ENCODE results near the gene NUDT16L1. TPM values are rescaled to one million over a fixed set of nuclear protein-coding genes. Genes with fewer than 3 reads are reported as not detected.

NUDT16L1 gene
- total RNA-seq, 6 donors from 2014 or later: 14.9 to 66.0 (median 34.1) TPM

- DNase-seq: peak in 1 of 2 donors; percentile 63
- H3K36me3 ChIP-seq: peaks cover 6 to 82% (median 59%) of the 10 kb centered on the region in 4 donors
- no peaks in the 10 kb centered on the region for H3K9me3 ChIP-seq
- H3K4me1 ChIP-seq: peaks cover 27 to 65% (median 48%) of the 10 kb centered on the region in 4 donors
- no peak overlapping the region for H3K4me3 ChIP-seq
- H3K27me3 ChIP-seq: no peaks in the 10 kb centered on the region
- H3K27ac ChIP-seq: peak overlapping the region in 2 of 4 donors; percentile 13 to 89
- 90 to 94% methylated on average over 16 to 24 of the region's 25 CpGs for WGBS, 2 donors
- TF ChIP-seq POLR2A (IDR thresholded peaks at IDR 0.05) (no peak), POLR2AphosphoS5 (IDR thresholded peaks at IDR 0.05) (no peak), EP300 (IDR thresholded peaks at IDR 0.05) (no peak)
- TF ChIP-seq, protein P1, sequence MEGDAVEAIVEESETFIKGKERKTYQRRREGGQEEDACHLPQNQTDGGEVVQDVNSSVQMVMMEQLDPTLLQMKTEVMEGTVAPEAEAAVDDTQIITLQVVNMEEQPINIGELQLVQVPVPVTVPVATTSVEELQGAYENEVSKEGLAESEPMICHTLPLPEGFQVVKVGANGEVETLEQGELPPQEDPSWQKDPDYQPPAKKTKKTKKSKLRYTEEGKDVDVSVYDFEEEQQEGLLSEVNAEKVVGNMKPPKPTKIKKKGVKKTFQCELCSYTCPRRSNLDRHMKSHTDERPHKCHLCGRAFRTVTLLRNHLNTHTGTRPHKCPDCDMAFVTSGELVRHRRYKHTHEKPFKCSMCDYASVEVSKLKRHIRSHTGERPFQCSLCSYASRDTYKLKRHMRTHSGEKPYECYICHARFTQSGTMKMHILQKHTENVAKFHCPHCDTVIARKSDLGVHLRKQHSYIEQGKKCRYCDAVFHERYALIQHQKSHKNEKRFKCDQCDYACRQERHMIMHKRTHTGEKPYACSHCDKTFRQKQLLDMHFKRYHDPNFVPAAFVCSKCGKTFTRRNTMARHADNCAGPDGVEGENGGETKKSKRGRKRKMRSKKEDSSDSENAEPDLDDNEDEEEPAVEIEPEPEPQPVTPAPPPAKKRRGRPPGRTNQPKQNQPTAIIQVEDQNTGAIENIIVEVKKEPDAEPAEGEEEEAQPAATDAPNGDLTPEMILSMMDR (IDR thresholded peaks at IDR 0.05): no peak
- no peak for ATAC-seq (ENCODE audit: low FRiP score in 2 of 2)
Measured at GRCh38 chr16:4656695-4657686, 36.4 kb upstream of the NUDT16L1 start.

DNA sequence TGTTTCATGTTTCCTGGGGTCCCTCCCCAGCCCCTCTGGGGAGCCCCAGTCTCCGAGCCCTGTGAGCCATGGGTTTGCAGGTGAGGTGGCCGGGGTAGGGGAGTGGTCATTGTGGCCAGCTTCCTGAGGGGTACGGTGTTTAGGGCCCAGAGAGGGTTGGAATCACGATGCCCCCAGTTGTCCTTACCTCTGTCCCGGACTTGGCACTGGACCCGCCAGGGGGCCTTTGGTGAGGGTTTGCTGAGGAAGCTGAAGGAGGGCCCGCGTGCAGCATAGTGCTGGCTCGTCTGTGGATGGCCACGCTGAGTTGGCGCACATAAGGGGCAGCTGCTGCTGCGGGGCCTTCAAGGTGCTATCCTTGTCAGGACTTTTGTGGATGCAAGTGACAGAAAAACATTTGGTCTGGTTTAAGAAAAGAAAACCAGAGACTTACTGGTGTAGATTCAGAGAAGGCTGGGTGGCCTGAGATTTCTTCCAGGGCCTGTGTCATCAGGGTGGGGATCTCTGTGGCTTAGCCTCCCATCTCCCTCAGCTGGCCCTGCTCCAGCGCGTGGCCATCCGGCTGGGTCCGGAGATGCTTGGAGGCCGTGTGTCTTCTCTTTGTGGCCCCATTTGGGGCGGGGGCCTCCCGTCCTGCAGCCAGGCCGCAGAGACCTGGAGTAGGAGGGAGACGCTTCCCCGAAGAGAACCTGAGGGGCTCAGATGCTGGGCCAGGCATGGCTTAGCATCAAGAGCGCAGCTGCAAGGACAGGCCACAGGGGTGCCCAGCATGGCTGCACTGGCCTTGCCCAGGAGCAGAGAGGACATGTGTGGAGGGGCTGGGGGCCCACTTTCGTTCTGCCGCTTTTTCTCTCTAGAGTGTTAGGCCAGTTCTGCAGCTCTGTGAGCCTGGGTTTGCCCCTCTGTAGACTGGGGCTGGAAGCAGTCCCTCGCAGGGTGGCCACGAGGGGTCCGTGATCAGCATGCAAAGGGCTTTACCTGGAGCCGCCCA lies 33.7 kb upstream of the NUDT16L1 start:
- Histone ChIP-seq H3K4me3 (no peak overlapping the region), H3K9me3 (no peaks in the 10 kb centered on the region), H3K36me3 (peaks cover 0 to 71% (median 49%) of the 10 kb centered on the region in 4 donors), H3K27me3 (no peaks in the 10 kb centered on the region), H3K4me1 (peaks cover 35 to 63% (median 58%) of the 10 kb centered on the region in 4 donors), H3K27ac (peak overlapping the region in 1 of 4 donors; percentile 44)
- DNase-seq: peak in 1 of 2 donors; percentile 68
- TF ChIP-seq POLR2A (IDR thresholded peaks at IDR 0.05) (no peak), POLR2AphosphoS5 (IDR thresholded peaks at IDR 0.05) (no peak)
- TF ChIP-seq, protein P1 (IDR thresholded peaks at IDR 0.05): no peak
- WGBS, 2 donors: 90 to 92% methylated on average over 15 to 29 of the region's 29 CpGs
- peak in 1 of 2 donors; percentile 20 for ATAC-seq (ENCODE audit: low FRiP score in 2 of 2)

DNA sequence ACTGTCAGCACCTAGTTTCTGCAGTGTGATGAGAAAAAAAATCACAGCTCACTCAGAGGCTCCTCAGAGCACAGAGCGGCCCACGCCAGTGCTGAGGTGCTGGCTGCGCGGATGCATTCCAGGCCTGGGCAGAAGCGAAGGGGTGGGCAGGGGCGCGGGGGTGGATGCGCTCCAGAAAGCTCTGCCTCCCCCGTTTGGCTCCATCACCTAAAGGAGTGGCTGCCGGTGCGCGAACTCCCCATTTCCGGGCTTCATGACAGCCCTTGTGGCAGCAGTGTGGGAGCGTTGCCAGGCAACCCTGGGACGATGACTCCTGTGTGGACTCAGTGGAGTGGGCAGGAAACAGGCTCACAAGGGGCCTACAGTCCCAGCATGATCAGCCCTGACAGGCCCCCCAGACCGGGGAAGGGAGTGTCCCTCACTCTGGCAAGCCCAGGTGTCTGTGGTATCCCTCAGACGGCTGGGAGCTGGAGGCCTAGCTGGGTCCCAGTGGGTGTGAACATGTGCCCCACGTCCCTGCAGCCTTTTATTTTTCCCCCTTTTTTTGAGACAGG lies 32.8 kb upstream of the NUDT16L1 start:
- ATAC-seq (ENCODE audit: low FRiP score in 2 of 2) (peak; percentile 18 to 56), DNase-seq (peak; percentile 73 to 77)
- TF ChIP-seq POLR2AphosphoS5 (IDR thresholded peaks at IDR 0.05): no peak
- no peak for TF ChIP-seq EP300 (IDR thresholded peaks at IDR 0.05)
- TF ChIP-seq, protein P1 (IDR thresholded peaks at IDR 0.05): no peak
- no peak for TF ChIP-seq POLR2A (IDR thresholded peaks at IDR 0.05)
- Histone ChIP-seq H3K4me3 (no peak overlapping the region), H3K9me3 (no peaks in the 10 kb centered on the region), H3K36me3 (peaks cover 0 to 67% (median 42%) of the 10 kb centered on the region in 4 donors), H3K27me3 (no peaks in the 10 kb centered on the region), H3K27ac (peak overlapping the region in 3 of 4 donors; percentile 5 to 44 (median 35)), H3K4me1 (peaks cover 33 to 63% (median 60%) of the 10 kb centered on the region in 4 donors)
- 33 to 43% methylated on average over 1 to 18 of the region's 18 CpGs for WGBS, 2 donors

- H3K4me3 ChIP-seq: no peak overlapping the region
- no peaks in the 10 kb centered on the region for H3K27me3 ChIP-seq
- DNase-seq: peak in 1 of 2 donors; percentile 80
- WGBS, 2 donors: 47 to 59% methylated on average over 3 to 11 of the region's 11 CpGs
- peak overlapping the region in 3 of 4 donors; percentile 40 to 48 (median 48) for H3K27ac ChIP-seq
- H3K36me3 ChIP-seq: peaks cover under 1 to 67% (median 41%) of the 10 kb centered on the region in 4 donors
- peak in 1 of 4 donors; percentile 19 for TF ChIP-seq POLR2A (IDR thresholded peaks at IDR 0.05)
- TF ChIP-seq, protein P1 (IDR thresholded peaks at IDR 0.05): no peak
- H3K4me1 ChIP-seq: peaks cover 29 to 63% (median 56%) of the 10 kb centered on the region in 4 donors
- ATAC-seq (ENCODE audit: low FRiP score in 2 of 2): peak in 1 of 2 donors; percentile 28
- no peaks in the 10 kb centered on the region for H3K9me3 ChIP-seq
Measured at GRCh38 chr16:4661661-4662060, 31.7 kb upstream of the NUDT16L1 start.
